ENCODE results near the gene PRG2.
"Not testable (repeated sequence)": the region's sequence is repeated elsewhere in the genome, so short reads cannot be mapped to it uniquely, and the experiment has no call there.

Gene PRG2

GRCh38 chr11:57373146-57373545 is 17.3 kb downstream of the PRG2 start:
- H3K4me1 Mint-ChIP-seq (ENCODE audit: low read depth) = no peaks in the 10 kb centered on the region
- H3K36me3 Mint-ChIP-seq = no peaks in the 10 kb centered on the region
- no peak overlapping the region for H3K4me3 Mint-ChIP-seq
- peaks cover 3% of the 10 kb centered on the region for H3K27me3 Mint-ChIP-seq
- H3K9me3 Mint-ChIP-seq (ENCODE audit: low read depth) = no peaks in the 10 kb centered on the region
- no peak overlapping the region for H3K27ac Mint-ChIP-seq

DNA sequence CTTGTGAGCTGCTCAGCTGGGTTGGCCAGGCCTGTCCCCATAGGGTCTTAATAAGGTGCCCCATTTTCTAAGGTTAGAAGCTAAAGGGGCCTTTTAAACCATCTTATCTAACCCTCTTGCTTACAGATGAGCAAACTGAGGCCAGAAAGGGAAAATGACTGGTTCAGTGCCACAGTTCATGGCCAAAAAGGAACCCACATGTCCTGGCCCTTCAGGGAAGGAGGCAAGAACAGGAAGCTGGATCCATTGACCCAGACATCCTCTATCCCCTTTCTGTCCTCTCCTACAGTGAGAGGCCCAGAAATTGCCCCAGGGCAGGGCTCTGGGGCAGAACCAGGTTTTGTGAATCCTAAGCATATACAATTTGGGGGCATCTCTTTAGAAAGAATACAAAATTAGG is 19.5 kb downstream of the PRG2 start:
- no peaks in the 10 kb centered on the region for H3K9me3 Mint-ChIP-seq (ENCODE audit: low read depth)
- H3K36me3 Mint-ChIP-seq = no peaks in the 10 kb centered on the region
- no peaks in the 10 kb centered on the region for H3K27me3 Mint-ChIP-seq
- no peak overlapping the region for H3K27ac Mint-ChIP-seq
- no peaks in the 10 kb centered on the region for H3K4me1 Mint-ChIP-seq (ENCODE audit: low read depth)
- H3K4me3 Mint-ChIP-seq = no peak overlapping the region

- no peaks in the 10 kb centered on the region for H3K27me3 Mint-ChIP-seq
- no peak overlapping the region for H3K4me3 Mint-ChIP-seq
- H3K27ac Mint-ChIP-seq = no peak overlapping the region
- H3K4me1 Mint-ChIP-seq (ENCODE audit: low read depth) = no peaks in the 10 kb centered on the region
- no peaks in the 10 kb centered on the region for H3K36me3 Mint-ChIP-seq
- no peaks in the 10 kb centered on the region for H3K9me3 Mint-ChIP-seq (ENCODE audit: low read depth)
Measured at GRCh38 chr11:57370251-57370650, 20.2 kb downstream of the PRG2 start.

- Mint-ChIP-seq H3K27me3 (no peaks in the 10 kb centered on the region), H3K4me3 (no peak overlapping the region), H3K36me3 (no peaks in the 10 kb centered on the region), H3K27ac (no peak overlapping the region), H3K9me3 (ENCODE audit: low read depth) (no peaks in the 10 kb centered on the region), H3K4me1 (ENCODE audit: low read depth) (no peaks in the 10 kb centered on the region)
Measured at GRCh38 chr11:57368845-57369232, 21.6 kb downstream of the PRG2 start.

DNA sequence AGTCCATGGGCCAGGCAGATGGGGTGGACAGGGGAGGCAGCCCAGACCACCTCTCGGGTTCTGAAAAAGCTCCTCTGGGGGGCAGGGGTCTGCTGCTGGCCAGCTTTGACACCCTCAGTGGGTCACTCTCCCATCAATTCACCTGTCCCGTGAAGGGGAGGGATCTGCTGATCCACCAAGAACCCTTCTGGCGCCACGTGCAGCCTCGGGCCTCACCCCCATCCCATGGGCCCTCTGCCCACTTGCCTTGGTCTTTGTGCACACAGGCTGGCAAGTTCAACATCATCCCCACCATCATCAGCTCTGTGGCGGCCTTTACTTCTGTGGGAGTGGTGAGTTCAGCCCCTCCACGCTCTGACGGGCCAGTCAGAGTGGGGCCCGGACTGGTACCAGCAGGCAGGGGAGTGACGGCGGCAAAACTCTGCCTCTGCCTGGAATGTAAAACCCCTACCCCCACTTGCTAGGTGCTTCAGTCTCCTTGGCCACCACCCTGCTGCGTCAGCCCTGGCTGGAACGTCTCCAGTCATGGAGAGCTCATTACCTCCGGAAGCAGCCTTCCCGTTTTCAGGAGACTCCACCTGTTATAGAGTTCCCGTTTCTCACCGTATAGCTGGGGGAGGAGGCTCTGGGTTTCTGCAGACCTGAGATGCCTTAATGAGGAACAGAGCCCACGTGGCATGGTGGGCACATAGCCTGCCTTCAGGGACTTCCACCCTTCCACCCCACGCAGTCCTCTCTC is 22.2 kb downstream of the PRG2 start:
- no peak overlapping the region for H3K27ac Mint-ChIP-seq
- H3K9me3 Mint-ChIP-seq (ENCODE audit: low read depth) = no peaks in the 10 kb centered on the region
- no peak overlapping the region for H3K4me3 Mint-ChIP-seq
- H3K36me3 Mint-ChIP-seq = no peaks in the 10 kb centered on the region
- H3K27me3 Mint-ChIP-seq = no peaks in the 10 kb centered on the region
- no peaks in the 10 kb centered on the region for H3K4me1 Mint-ChIP-seq (ENCODE audit: low read depth)

DNA sequence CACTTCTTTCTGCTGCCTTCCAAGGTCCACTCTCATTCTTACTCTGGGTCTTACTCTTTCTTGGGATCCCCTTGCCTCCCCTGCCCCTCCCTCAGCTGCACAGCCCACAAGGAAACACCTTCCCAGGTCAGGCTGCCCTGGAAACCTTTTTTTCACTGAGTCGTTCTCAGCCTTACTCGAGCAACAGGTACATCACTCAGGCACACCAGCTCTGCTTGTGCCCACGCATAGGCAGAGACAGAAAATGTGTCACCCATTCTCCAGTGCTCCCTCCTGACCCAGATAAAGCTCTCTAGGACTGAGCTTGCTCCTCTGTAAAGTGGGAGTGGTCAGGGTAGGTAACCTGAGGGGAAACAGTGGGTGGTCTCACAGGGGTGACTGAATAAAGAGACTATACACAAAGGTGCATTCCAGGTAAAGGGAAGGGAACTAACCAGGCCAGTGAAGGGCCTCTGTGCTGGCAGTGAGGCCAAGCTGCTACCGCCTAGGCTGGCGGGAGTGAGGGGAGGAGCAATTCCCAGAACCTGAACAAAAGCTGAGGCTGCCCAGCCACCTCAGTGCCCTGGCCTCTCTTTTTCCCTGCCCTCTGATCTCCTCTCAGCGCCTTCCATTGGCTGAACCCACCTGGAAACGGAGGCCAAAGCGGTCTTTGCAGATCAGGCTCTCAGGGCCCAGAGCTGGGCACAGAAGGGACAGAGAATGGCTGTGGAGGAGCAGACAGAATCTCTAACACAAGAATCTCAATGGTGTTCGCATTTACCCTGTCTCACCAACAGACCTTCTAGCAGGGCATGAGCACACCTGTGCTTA is 25.4 kb downstream of the PRG2 start:
- Mint-ChIP-seq H3K9me3 (ENCODE audit: low read depth) (no peaks in the 10 kb centered on the region), H3K36me3 (no peaks in the 10 kb centered on the region), H3K4me1 (ENCODE audit: low read depth) (no peaks in the 10 kb centered on the region), H3K4me3 (no peak overlapping the region), H3K27me3 (peaks cover 3% of the 10 kb centered on the region), H3K27ac (no peak overlapping the region)

- Mint-ChIP-seq H3K4me1 (ENCODE audit: low read depth) (no peaks in the 10 kb centered on the region), H3K9me3 (ENCODE audit: low read depth) (no peaks in the 10 kb centered on the region), H3K27me3 (peaks cover 3% of the 10 kb centered on the region), H3K4me3 (no peak overlapping the region), H3K36me3 (no peaks in the 10 kb centered on the region), H3K27ac (no peak overlapping the region)
Measured at GRCh38 chr11:57363131-57364080, 27.0 kb downstream of the PRG2 start.

GRCh38 chr11:57361926-57362325 is 28.5 kb downstream of the PRG2 start:
- Mint-ChIP-seq H3K4me3 (no peak overlapping the region), H3K27ac (no peak overlapping the region), H3K4me1 (ENCODE audit: low read depth) (no peaks in the 10 kb centered on the region), H3K9me3 (ENCODE audit: low read depth) (no peaks in the 10 kb centered on the region), H3K27me3 (peaks cover 3% of the 10 kb centered on the region), H3K36me3 (no peaks in the 10 kb centered on the region)

- H3K4me3 Mint-ChIP-seq, H3K27ac Mint-ChIP-seq: not testable (repeated sequence)
Measured at GRCh38 chr11:57361420-57361819, 29.0 kb downstream of the PRG2 start.

DNA sequence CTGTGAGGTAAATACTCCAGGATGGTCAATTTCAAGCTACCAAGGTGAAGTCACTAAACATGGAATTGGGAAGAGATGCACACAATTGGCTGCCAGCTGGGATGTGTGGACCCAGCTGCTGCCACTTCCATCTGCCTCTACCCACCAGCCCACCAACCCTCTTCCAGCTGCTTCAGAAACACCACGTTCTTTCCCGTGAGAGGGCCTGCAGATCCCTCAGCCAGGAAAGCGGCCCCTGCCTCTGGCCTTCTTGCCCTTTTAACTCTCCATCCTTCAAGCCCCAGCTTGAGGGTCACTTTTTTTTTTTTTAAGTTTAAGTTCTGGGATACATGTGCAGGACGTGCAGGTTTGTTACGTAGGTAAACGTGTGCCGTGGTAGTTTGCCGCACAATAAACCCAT is 29.5 kb downstream of the PRG2 start:
- H3K4me1 Mint-ChIP-seq (ENCODE audit: low read depth) = no peaks in the 10 kb centered on the region
- no peaks in the 10 kb centered on the region for H3K36me3 Mint-ChIP-seq
- no peak overlapping the region for H3K4me3 Mint-ChIP-seq
- peaks cover 3% of the 10 kb centered on the region for H3K27me3 Mint-ChIP-seq
- H3K27ac Mint-ChIP-seq = no peak overlapping the region
- H3K9me3 Mint-ChIP-seq (ENCODE audit: low read depth) = no peaks in the 10 kb centered on the region

More at GRCh38 chr11:57361420-57361819, 29.0 kb downstream of the PRG2 start:
- H3K36me3 Mint-ChIP-seq; H3K9me3 Mint-ChIP-seq (ENCODE audit: low read depth); H3K27me3 Mint-ChIP-seq; H3K4me1 Mint-ChIP-seq (ENCODE audit: low read depth): not testable (repeated sequence)

DNA sequence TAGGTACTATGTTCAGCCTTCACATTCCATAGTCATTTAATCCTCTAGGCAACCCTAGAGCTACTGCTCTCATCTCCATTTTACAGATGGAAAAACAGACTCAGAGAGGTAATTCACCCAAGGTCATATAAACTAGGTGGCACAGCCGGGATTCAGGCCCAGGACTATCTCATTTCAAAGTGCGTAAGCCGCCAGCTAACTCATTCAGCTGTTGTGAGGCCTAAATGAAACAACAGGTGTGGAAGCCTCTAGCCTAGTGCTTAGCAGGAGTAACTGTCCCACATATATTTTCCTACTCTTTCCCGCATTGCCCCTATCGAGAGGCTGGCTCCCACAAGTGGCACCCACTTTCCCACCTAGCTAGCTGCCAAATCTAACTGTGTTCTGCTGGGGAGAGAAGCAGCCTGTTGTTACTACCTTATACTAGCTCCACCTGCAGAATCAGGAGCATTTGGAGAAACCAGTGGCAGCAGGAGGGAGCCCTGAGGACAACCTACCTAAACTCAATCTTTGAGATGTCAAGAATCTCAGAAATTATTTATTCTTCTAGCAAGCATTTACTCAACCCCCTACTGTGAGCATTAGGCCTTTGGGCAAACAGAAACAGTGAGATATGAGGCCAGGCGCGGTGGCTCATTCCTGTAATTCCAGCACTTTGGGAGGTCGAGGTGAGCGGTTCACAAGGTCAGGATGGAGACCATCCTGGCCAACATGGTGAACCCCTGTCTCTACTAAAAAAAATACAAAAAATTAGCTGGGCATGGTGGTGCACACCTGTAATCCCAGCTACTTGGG is 30.4 kb downstream of the PRG2 start:
- no peaks in the 10 kb centered on the region for H3K36me3 Mint-ChIP-seq
- H3K9me3 Mint-ChIP-seq (ENCODE audit: low read depth) = no peaks in the 10 kb centered on the region
- no peaks in the 10 kb centered on the region for H3K4me1 Mint-ChIP-seq (ENCODE audit: low read depth)
- peaks cover 3% of the 10 kb centered on the region for H3K27me3 Mint-ChIP-seq
- H3K4me3 Mint-ChIP-seq = no peak overlapping the region
- no peak overlapping the region for H3K27ac Mint-ChIP-seq

GRCh38 chr11:57359396-57359795 is 31.1 kb downstream of the PRG2 start:
- Mint-ChIP-seq H3K27ac (no peak overlapping the region), H3K36me3 (no peaks in the 10 kb centered on the region), H3K27me3 (peaks cover 7% of the 10 kb centered on the region), H3K4me1 (ENCODE audit: low read depth) (no peaks in the 10 kb centered on the region), H3K4me3 (no peak overlapping the region), H3K9me3 (ENCODE audit: low read depth) (no peaks in the 10 kb centered on the region)

DNA sequence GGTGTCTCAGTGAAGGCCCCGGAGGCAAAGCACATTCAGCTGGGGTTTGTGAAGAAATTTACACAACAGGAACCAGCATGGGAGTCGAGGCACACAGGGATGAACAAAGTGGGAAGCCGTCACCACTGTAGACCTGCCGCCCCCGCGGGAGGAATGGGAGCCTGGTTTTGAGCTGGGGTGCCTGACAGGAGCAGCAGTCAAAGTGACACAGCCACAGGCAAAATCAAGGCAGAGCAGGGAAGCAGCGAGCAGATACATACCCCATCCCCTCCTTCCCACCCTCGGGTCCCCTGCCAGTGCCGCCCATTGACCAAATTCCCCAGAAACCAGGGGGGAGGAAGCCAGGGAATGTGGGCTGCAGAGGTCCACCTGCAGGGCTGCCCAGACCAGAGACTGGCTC is 31.5 kb downstream of the PRG2 start:
- no peaks in the 10 kb centered on the region for H3K9me3 Mint-ChIP-seq (ENCODE audit: low read depth)
- H3K4me3 Mint-ChIP-seq = no peak overlapping the region
- H3K27me3 Mint-ChIP-seq = peaks cover 7% of the 10 kb centered on the region
- H3K36me3 Mint-ChIP-seq = no peaks in the 10 kb centered on the region
- no peak overlapping the region for H3K27ac Mint-ChIP-seq
- no peaks in the 10 kb centered on the region for H3K4me1 Mint-ChIP-seq (ENCODE audit: low read depth)

DNA sequence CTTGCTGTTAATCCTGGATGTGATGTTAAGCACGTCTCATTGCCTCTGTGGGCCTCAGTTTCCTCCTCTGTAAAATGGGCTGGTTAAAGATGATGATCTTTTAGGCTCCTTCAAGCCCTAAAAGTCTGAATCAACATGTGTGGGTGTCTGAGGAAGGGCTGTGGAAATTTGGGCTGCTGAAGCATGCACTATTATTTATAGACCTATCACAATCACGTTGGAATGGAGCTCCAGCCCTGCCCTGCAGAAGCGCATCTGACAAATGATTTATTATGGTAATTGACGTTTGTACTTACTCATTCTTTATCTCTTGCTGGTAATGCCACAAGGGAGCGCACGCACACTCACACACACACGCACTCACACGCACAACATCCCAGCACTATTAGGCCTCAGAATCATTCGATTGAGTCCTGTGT is 31.9 kb downstream of the PRG2 start:
- H3K27ac Mint-ChIP-seq = no peak overlapping the region
- no peak overlapping the region for H3K4me3 Mint-ChIP-seq
- no peaks in the 10 kb centered on the region for H3K9me3 Mint-ChIP-seq (ENCODE audit: low read depth)
- H3K27me3 Mint-ChIP-seq = peaks cover 7% of the 10 kb centered on the region
- H3K4me1 Mint-ChIP-seq (ENCODE audit: low read depth) = no peaks in the 10 kb centered on the region
- no peaks in the 10 kb centered on the region for H3K36me3 Mint-ChIP-seq

Measured in activated naive CD8-positive, alpha-beta T cell (primary cell).